NT2/D1 (cell line): ENCODE data around the gene LHFPL6.

Source experiments
- SUZ12 ChIP-seq: IDR thresholded peaks from 2 replicates; pipeline ENCODE4 v1.6.1; 2011; ENCODE audit not compliant: insufficient read length, insufficient read depth; ENCODE audit errors: extremely low read depth
- YY1 ChIP-seq: IDR thresholded peaks from 2 replicates; pipeline ENCODE4 v1.6.1; 2011; ENCODE audit not compliant: insufficient read length, insufficient read depth
- ZNF274 ChIP-seq: IDR thresholded peaks from 2 replicates; pipeline ENCODE4 v1.6.1; 2011; ENCODE audit warnings: mild to moderate bottlenecking, low read depth, low read length

DNA sequence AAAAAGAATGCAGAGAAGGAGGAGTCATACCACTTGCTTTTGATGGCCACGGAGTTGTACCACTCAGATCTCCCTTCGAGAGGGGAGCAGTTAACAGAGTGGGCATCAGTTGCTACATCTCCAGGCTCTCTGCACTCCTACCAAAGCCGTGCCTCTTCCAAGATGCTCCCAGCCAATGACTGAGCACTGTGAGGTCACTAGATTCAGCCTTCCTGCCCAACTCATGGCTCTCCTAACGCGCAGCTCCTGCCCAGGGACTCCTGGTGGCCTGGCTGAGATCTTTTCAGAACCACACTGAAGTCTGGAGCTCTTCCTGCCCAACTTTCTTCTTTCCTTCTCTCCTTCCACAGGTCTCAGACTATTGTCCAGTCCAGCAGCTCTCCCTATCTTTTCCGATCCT lies 66.7 kb downstream of the LHFPL6 start:
- TF ChIP-seq ZNF274 (no peak), YY1 (no peak), SUZ12 (no peak)
